Endothelial cell of umbilical vein (primary cell): ENCODE data around the gene SORCS2. TPM values are rescaled to one million over a fixed set of nuclear protein-coding genes. Genes with fewer than 3 reads are reported as not detected.

Experiments used
- BruUV-seq: library from RNA; stranded (reverse); fragments of 400-500 nt; replicated peaks from 2 replicates; lab custom pipeline; 2021; lab: Mats Ljungman, UMichigan
- CTCF ChIA-PET: fragments of 300-600, 350-600 bp; sonication (Branson Sonifier 250); formaldehyde crosslinking; loops from one replicate; lab custom pipeline; 2021; ENCODE audit warnings: antibody characterized with exemption, inconsistent platforms; lab: Charles Lee
- POLR2A ChIA-PET: fragments of 300-600, 350-600 bp; sonication (Branson Sonifier 250); formaldehyde crosslinking; loops from one replicate; lab custom pipeline; 2021; ENCODE audit warnings: antibody characterized with exemption, inconsistent platforms; lab: Charles Lee
- DNase-seq: peaks from one replicate; pipeline ENCODE4 v3.0.0-alpha.2; 2011; ENCODE audit warnings: low read depth, low spot score
- FAIRE-seq: peaks from 2 replicates; lab custom pipeline; 2011; peaks lifted over from hg19 to GRCh38; lab: Jason Lieb, UNC
- H2AFZ ChIP-seq: 2 replicates; pipeline ENCODE4 v1.6.0; 2012; ENCODE audit warnings: low read depth, low read length, control low read depth, inconsistent platforms
- H3K27ac ChIP-seq: 2 replicates; pipeline ENCODE4 v1.5.1; 2011; ENCODE audit warnings: low read depth, mild to moderate bottlenecking, control low read depth, low read length, moderate library complexity; ENCODE audit not compliant: insufficient read depth
- H3K27me3 ChIP-seq, 2 experiments: 2 replicates each; pipeline versions ENCODE4 v1.6.0 to v1.6.1; 2011; ENCODE audit warnings: low read length in 2 of 2, mixed read lengths in 1 of 2; ENCODE audit not compliant: control insufficient read depth in 2 of 2, insufficient read depth in 2 of 2
- H3K36me3 ChIP-seq, 2 experiments: 2 replicates in 1 of 2; 3 replicates in 1 of 2; pipeline ENCODE4 v1.5.1; 2011; ENCODE audit warnings: low read length in 2 of 2, mild to moderate bottlenecking in 1 of 2, moderate library complexity in 1 of 2; ENCODE audit not compliant: control insufficient read depth in 2 of 2, insufficient read depth in 2 of 2; ENCODE audit errors: extremely low read depth in 1 of 2
- H3K4me1 ChIP-seq: 3 replicates; pipeline ENCODE4 v1.5.1; 2011; ENCODE audit warnings: mild to moderate bottlenecking, low read length; ENCODE audit not compliant: control insufficient read depth, insufficient read depth; ENCODE audit errors: extremely low read depth
- H3K4me2 ChIP-seq: 2 replicates; pipeline ENCODE4 v1.6.1; 2011; ENCODE audit warnings: low read length, control low read depth, mixed read lengths; ENCODE audit not compliant: insufficient read depth
- H3K4me3 ChIP-seq, 3 experiments: fragments of 200-600 bp in 1 of 3; sonication (generic), shearing (Covaris generic) in 1 of 3; replicated peaks in 1 of 3; 2 replicates each; pipeline ENCODE4 v1.5.1; 2011 to 2016; ENCODE audit warnings: control low read depth in 3 of 3, low read length in 3 of 3, mild to moderate bottlenecking in 2 of 3, inconsistent platforms in 1 of 3, low read depth in 1 of 3, moderate library complexity in 1 of 3; ENCODE audit not compliant: insufficient read depth in 1 of 3
- H3K79me2 ChIP-seq: 2 replicates; pipeline ENCODE4 v1.6.0; 2012; ENCODE audit warnings: low read length, inconsistent platforms; ENCODE audit not compliant: control insufficient read depth, insufficient read depth
- H3K9ac ChIP-seq: replicated peaks from 2 replicates; pipeline ENCODE3; 2011; ENCODE audit warnings: low read length, control low read depth; ENCODE audit not compliant: insufficient read depth; ENCODE audit errors: extremely low read depth
- H3K9me1 ChIP-seq: replicated peaks from 3 replicates; pipeline ENCODE4 v1.6.0; 2011; ENCODE audit warnings: mild to moderate bottlenecking, low read length; ENCODE audit not compliant: control insufficient read depth, insufficient read depth; ENCODE audit errors: extremely low read depth
- H3K9me3 ChIP-seq: replicated peaks from 2 replicates; pipeline ENCODE4 v1.5.1; 2012; ENCODE audit warnings: low read length, inconsistent platforms; ENCODE audit not compliant: control insufficient read depth, insufficient read depth
- H4K20me1 ChIP-seq: replicated peaks from 2 replicates; pipeline ENCODE3; 2011; ENCODE audit warnings: mild to moderate bottlenecking, low read length; ENCODE audit not compliant: control insufficient read depth, insufficient read depth; ENCODE audit errors: extremely low read depth
- EZH2 ChIP-seq: IDR thresholded peaks from 2 replicates; pipeline ENCODE4 v1.6.1; 2012; ENCODE audit warnings: borderline replicate concordance, low read depth, mild to moderate bottlenecking, moderate library complexity, low read length, inconsistent platforms; ENCODE audit not compliant: severe bottlenecking
- FOS ChIP-seq: IDR thresholded peaks from 2 replicates; pipeline ENCODE4 v1.6.1; 2011; ENCODE audit warnings: mild to moderate bottlenecking, low read length, moderate library complexity, borderline replicate concordance; ENCODE audit not compliant: insufficient read depth
- GATA2 ChIP-seq: IDR thresholded peaks from 2 replicates; pipeline ENCODE4 v1.7.0; 2011; ENCODE audit warnings: low read depth, mild to moderate bottlenecking, moderate library complexity, mixed read lengths, low read length; ENCODE audit not compliant: insufficient read length, insufficient read depth
- JUN ChIP-seq: IDR thresholded peaks from 2 replicates; pipeline ENCODE4 v1.6.1; 2011; ENCODE audit warnings: borderline replicate concordance, low read depth; ENCODE audit not compliant: insufficient read length, insufficient read depth
- MYC ChIP-seq: IDR thresholded peaks from one replicate; pipeline ENCODE4 v1.6.1; 2011; ENCODE audit warnings: mild to moderate bottlenecking, low read depth, low read length
- POLR2A ChIP-seq: IDR thresholded peaks from 2 replicates; pipeline ENCODE4 v1.6.1; 2012; ENCODE audit warnings: low read depth, mild to moderate bottlenecking, control low read depth, low read length
- POLR2AphosphoS5 ChIP-seq: IDR thresholded peaks from 2 replicates; pipeline ENCODE4 v1.6.1; 2012; ENCODE audit warnings: low read depth, mild to moderate bottlenecking, control low read depth, low read length, moderate library complexity; ENCODE audit not compliant: insufficient read depth
- dilution Hi-C: fragments of 300-500 bp; cut with MboI; formaldehyde crosslinking; loops from one replicate; pipeline ENCODE4 v1.15.0; 2019; ENCODE audit warnings: low sequenced_read_pairs; ENCODE audit not compliant: extremely low pct_ligation_motif_present
- intact Hi-C: fragments of 100-400 bp; cut with micrococcal nuclease; formaldehyde crosslinking; loops from one replicate; pipeline ENCODE4 v1.10.0; 2022
- polyA plus RNA-seq, 4 experiments: library from polyadenylated mRNA; depleted of rRNA in 3 of 4; stranded (reverse) in 3 of 4; unstranded in 1 of 4; fragments of >200 nt; gene quantifications; 2 replicates each; pipeline versions ENCODE4 v1.2.1 to v1.2.3, GENCODE V29; 2011 to 2012; ENCODE audit warnings: missing spikeins in 1 of 4
- total RNA-seq: library from RNA; stranded (reverse); gene quantifications from 2 replicates; pipeline ENCODE4 v1.2.3, GENCODE V29; 2021
- TF ChIP-seq, protein P1 (sequence below): IDR thresholded peaks from 2 replicates; pipeline ENCODE4 v1.6.1; 2011; ENCODE audit not compliant: insufficient read depth, insufficient read length
- TF ChIP-seq, protein P2 (sequence below), 2 donors: IDR thresholded peaks; 1 replicate in 1 of 2; 2 replicates in 1 of 2; pipeline ENCODE4 v1.5.1; 2011; ENCODE audit warnings: low read length in 2 of 2, mild to moderate bottlenecking in 2 of 2, moderate library complexity in 2 of 2, control low read depth in 1 of 2, inconsistent platforms in 1 of 2, low read depth in 1 of 2; ENCODE audit not compliant: insufficient read depth in 1 of 2; ENCODE audit errors: extremely low read depth in 1 of 2

SORCS2 gene
- total and polyA plus RNA-seq, 2 donors (not counting 3 experiments of a cell fraction or from before 2014, with no cell fraction given): not detected

DNA sequence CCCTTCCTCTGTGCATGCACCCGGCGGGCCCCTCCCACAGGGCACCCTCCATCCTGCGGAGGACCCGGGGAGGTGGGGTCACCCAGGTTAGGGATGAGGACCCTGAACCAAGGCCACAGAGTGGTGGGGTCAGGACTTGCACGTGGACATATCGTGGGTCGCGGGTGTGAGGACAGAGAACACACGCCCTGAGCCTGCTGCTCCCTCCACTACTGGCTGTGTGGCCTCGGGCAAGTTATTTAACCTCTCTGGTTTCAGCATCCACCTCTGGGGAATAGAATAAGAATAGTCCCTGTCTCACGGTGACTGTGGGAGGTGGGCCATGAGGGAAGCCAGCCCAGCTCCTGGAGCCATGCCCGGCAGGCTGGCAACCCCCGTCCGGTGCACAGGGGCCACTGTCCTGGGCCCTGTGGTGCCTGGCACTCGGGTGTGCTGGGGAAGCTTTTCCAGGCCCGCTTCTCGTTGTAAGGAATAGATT is 237.3 kb downstream of the SORCS2 start:
- Histone ChIP-seq H3K9me3 (no peaks in the 10 kb centered on the region), H3K4me2 (no peak overlapping the region), H3K9me1 (no peaks in the 10 kb centered on the region), H3K79me2 (no peaks in the 10 kb centered on the region), H4K20me1 (no peaks in the 10 kb centered on the region), H3K4me1 (no peaks in the 10 kb centered on the region), H3K27ac (no peak overlapping the region), H3K9ac (no peak overlapping the region), H3K36me3 (no peaks in the 10 kb centered on the region), H3K27me3 (no peaks in the 10 kb centered on the region), H3K4me3 (no peak overlapping the region), H2AFZ (no peak overlapping the region)
- CTCF ChIA-PET: no interaction called here
- TF ChIP-seq, protein P1, sequence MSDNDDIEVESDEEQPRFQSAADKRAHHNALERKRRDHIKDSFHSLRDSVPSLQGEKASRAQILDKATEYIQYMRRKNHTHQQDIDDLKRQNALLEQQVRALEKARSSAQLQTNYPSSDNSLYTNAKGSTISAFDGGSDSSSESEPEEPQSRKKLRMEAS: no peak
- TF ChIP-seq POLR2A (no peak), POLR2AphosphoS5 (no peak), GATA2 (no peak), JUN (no peak), EZH2 (no peak), MYC (no peak), FOS (no peak)
- TF ChIP-seq, protein P2, sequence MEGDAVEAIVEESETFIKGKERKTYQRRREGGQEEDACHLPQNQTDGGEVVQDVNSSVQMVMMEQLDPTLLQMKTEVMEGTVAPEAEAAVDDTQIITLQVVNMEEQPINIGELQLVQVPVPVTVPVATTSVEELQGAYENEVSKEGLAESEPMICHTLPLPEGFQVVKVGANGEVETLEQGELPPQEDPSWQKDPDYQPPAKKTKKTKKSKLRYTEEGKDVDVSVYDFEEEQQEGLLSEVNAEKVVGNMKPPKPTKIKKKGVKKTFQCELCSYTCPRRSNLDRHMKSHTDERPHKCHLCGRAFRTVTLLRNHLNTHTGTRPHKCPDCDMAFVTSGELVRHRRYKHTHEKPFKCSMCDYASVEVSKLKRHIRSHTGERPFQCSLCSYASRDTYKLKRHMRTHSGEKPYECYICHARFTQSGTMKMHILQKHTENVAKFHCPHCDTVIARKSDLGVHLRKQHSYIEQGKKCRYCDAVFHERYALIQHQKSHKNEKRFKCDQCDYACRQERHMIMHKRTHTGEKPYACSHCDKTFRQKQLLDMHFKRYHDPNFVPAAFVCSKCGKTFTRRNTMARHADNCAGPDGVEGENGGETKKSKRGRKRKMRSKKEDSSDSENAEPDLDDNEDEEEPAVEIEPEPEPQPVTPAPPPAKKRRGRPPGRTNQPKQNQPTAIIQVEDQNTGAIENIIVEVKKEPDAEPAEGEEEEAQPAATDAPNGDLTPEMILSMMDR (IDR thresholded peaks at IDR 0.05; ENCODE audit: extremely low read depth in 1 of 2, insufficient read depth in 1 of 2, low read depth in 1 of 2, low read length in 2 of 2): no peak
- FAIRE-seq (no peak), DNase-seq (no peak)
- dilution Hi-C loops (no loop called here), intact Hi-C loops (no loop called here)
- POLR2A ChIA-PET: no interaction called here
- BruUV-seq: no TSS peak
